ENCODE measurements around the gene RBMS1. TPM values are rescaled to one million over a fixed set of nuclear protein-coding genes. Genes with fewer than 3 reads are reported as not detected.

The RBMS1 gene
- total RNA-seq, 2 donors from 2014 or later: 108 to 110 TPM

- Mint-ChIP-seq H3K4me1 (peaks cover 42% of the 10 kb centered on the region), H3K36me3 (ENCODE audit: low read depth) (peaks cover 3% of the 10 kb centered on the region), H3K27ac (no peak overlapping the region), H3K27me3 (no peaks in the 10 kb centered on the region), H3K4me3 (peak overlapping the region; percentile 21)
- no peak for DNase-seq
- no peak for ATAC-seq
- H3K9me3 ChIP-seq (ENCODE audit: control insufficient read depth, low read length, poor library complexity, severe bottlenecking): no peaks in the 10 kb centered on the region
Observed at GRCh38 chr2:160358046-160358445, 135.6 kb downstream of the RBMS1 start.

- no peak overlapping the region for H3K27ac Mint-ChIP-seq
- H3K4me3 Mint-ChIP-seq: no peak overlapping the region
- no peaks in the 10 kb centered on the region for H3K9me3 ChIP-seq (ENCODE audit: control insufficient read depth, low read length, poor library complexity, severe bottlenecking)
- ATAC-seq (no peak), DNase-seq (no peak)
- H3K27me3 Mint-ChIP-seq: no peaks in the 10 kb centered on the region
- peaks cover 41% of the 10 kb centered on the region for H3K4me1 Mint-ChIP-seq
- peaks cover 2% of the 10 kb centered on the region for H3K36me3 Mint-ChIP-seq (ENCODE audit: low read depth)
Observed at GRCh38 chr2:160356485-160356884, 137.1 kb downstream of the RBMS1 start.

GRCh38 chr2:160355080-160355479 lies 138.5 kb downstream of the RBMS1 start:
- H3K36me3 Mint-ChIP-seq (ENCODE audit: low read depth): peaks cover 6% of the 10 kb centered on the region
- H3K9me3 ChIP-seq (ENCODE audit: control insufficient read depth, low read length, poor library complexity, severe bottlenecking): no peaks in the 10 kb centered on the region
- peak overlapping the region; percentile 59 for H3K27ac Mint-ChIP-seq
- no peak for ATAC-seq
- H3K4me3 Mint-ChIP-seq: no peak overlapping the region
- peaks cover 39% of the 10 kb centered on the region for H3K4me1 Mint-ChIP-seq
- no peaks in the 10 kb centered on the region for H3K27me3 Mint-ChIP-seq
- no peak for DNase-seq

GRCh38 chr2:160354677-160355076 lies 138.9 kb downstream of the RBMS1 start:
- H3K36me3 Mint-ChIP-seq (ENCODE audit: low read depth): peaks cover 9% of the 10 kb centered on the region
- no peaks in the 10 kb centered on the region for H3K27me3 Mint-ChIP-seq
- DNase-seq: no peak
- no peak overlapping the region for H3K4me3 Mint-ChIP-seq
- H3K27ac Mint-ChIP-seq: peak overlapping the region; percentile 14
- H3K4me1 Mint-ChIP-seq: peaks cover 43% of the 10 kb centered on the region
- H3K9me3 ChIP-seq (ENCODE audit: control insufficient read depth, low read length, poor library complexity, severe bottlenecking): no peaks in the 10 kb centered on the region
- ATAC-seq: no peak

GRCh38 chr2:160353813-160354212 lies 139.8 kb downstream of the RBMS1 start:
- no peak for DNase-seq
- H3K27me3 Mint-ChIP-seq: no peaks in the 10 kb centered on the region
- no peak for ATAC-seq
- peak overlapping the region; percentile 14 for H3K27ac Mint-ChIP-seq
- H3K9me3 ChIP-seq (ENCODE audit: control insufficient read depth, low read length, poor library complexity, severe bottlenecking): no peaks in the 10 kb centered on the region
- no peak overlapping the region for H3K4me3 Mint-ChIP-seq
- peaks cover 49% of the 10 kb centered on the region for H3K4me1 Mint-ChIP-seq
- peaks cover 12% of the 10 kb centered on the region for H3K36me3 Mint-ChIP-seq (ENCODE audit: low read depth)

GRCh38 chr2:160353166-160353565 lies 140.4 kb downstream of the RBMS1 start:
- Mint-ChIP-seq H3K36me3 (ENCODE audit: low read depth) (peaks cover 12% of the 10 kb centered on the region), H3K4me3 (peak overlapping the region; percentile 31), H3K27ac (no peak overlapping the region), H3K4me1 (peaks cover 53% of the 10 kb centered on the region), H3K27me3 (no peaks in the 10 kb centered on the region)
- ATAC-seq (peak; percentile 73), DNase-seq (no peak)
- no peaks in the 10 kb centered on the region for H3K9me3 ChIP-seq (ENCODE audit: control insufficient read depth, low read length, poor library complexity, severe bottlenecking)

GRCh38 chr2:160352500-160352899 lies 141.1 kb downstream of the RBMS1 start:
- no peak overlapping the region for H3K4me3 Mint-ChIP-seq
- no peak overlapping the region for H3K27ac Mint-ChIP-seq
- H3K36me3 Mint-ChIP-seq (ENCODE audit: low read depth): peaks cover 10% of the 10 kb centered on the region
- no peaks in the 10 kb centered on the region for H3K27me3 Mint-ChIP-seq
- H3K4me1 Mint-ChIP-seq: peaks cover 54% of the 10 kb centered on the region
- no peaks in the 10 kb centered on the region for H3K9me3 ChIP-seq (ENCODE audit: control insufficient read depth, low read length, poor library complexity, severe bottlenecking)
- DNase-seq (no peak), ATAC-seq (no peak)

- DNase-seq (no peak), ATAC-seq (no peak)
- H3K4me3 Mint-ChIP-seq: no peak overlapping the region
- H3K36me3 Mint-ChIP-seq (ENCODE audit: low read depth): peaks cover 10% of the 10 kb centered on the region
- H3K27ac Mint-ChIP-seq: peak overlapping the region; percentile 63
- H3K9me3 ChIP-seq (ENCODE audit: control insufficient read depth, low read length, poor library complexity, severe bottlenecking): no peaks in the 10 kb centered on the region
- H3K4me1 Mint-ChIP-seq: peaks cover 56% of the 10 kb centered on the region
- no peaks in the 10 kb centered on the region for H3K27me3 Mint-ChIP-seq
Observed at GRCh38 chr2:160351956-160352355, 141.7 kb downstream of the RBMS1 start.

- Mint-ChIP-seq H3K36me3 (ENCODE audit: low read depth) (peaks cover 10% of the 10 kb centered on the region), H3K27ac (peak overlapping the region; percentile 73), H3K27me3 (no peaks in the 10 kb centered on the region), H3K4me3 (no peak overlapping the region), H3K4me1 (peaks cover 58% of the 10 kb centered on the region)
- DNase-seq (no peak), ATAC-seq (no peak)
- no peaks in the 10 kb centered on the region for H3K9me3 ChIP-seq (ENCODE audit: control insufficient read depth, low read length, poor library complexity, severe bottlenecking)
Observed at GRCh38 chr2:160349306-160349705, 144.3 kb downstream of the RBMS1 start.

- Mint-ChIP-seq H3K27me3 (no peaks in the 10 kb centered on the region), H3K4me1 (peaks cover 56% of the 10 kb centered on the region), H3K36me3 (ENCODE audit: low read depth) (peaks cover 10% of the 10 kb centered on the region), H3K4me3 (no peak overlapping the region), H3K27ac (peak overlapping the region; percentile 73)
- ATAC-seq: no peak
- DNase-seq: no peak
- H3K9me3 ChIP-seq (ENCODE audit: control insufficient read depth, low read length, poor library complexity, severe bottlenecking): no peaks in the 10 kb centered on the region
Observed at GRCh38 chr2:160347269-160347863, 146.2 kb downstream of the RBMS1 start.

- Mint-ChIP-seq H3K27me3 (no peaks in the 10 kb centered on the region), H3K27ac (peak overlapping the region; percentile 68), H3K36me3 (ENCODE audit: low read depth) (peaks cover 7% of the 10 kb centered on the region), H3K4me1 (peaks cover 57% of the 10 kb centered on the region), H3K4me3 (peak overlapping the region; percentile 5)
- no peaks in the 10 kb centered on the region for H3K9me3 ChIP-seq (ENCODE audit: control insufficient read depth, low read length, poor library complexity, severe bottlenecking)
- ATAC-seq (peak; percentile 40), DNase-seq (no peak)
Observed at GRCh38 chr2:160345071-160345764, 148.4 kb downstream of the RBMS1 start.

- no peak for ATAC-seq
- no peaks in the 10 kb centered on the region for H3K36me3 Mint-ChIP-seq (ENCODE audit: low read depth)
- H3K4me1 Mint-ChIP-seq: peaks cover 57% of the 10 kb centered on the region
- DNase-seq: no peak
- no peaks in the 10 kb centered on the region for H3K27me3 Mint-ChIP-seq
- H3K9me3 ChIP-seq (ENCODE audit: control insufficient read depth, low read length, poor library complexity, severe bottlenecking): no peaks in the 10 kb centered on the region
- peak overlapping the region; percentile 16 for H3K27ac Mint-ChIP-seq
- H3K4me3 Mint-ChIP-seq: no peak overlapping the region
Observed at GRCh38 chr2:160343404-160343803, 150.2 kb downstream of the RBMS1 start.

GRCh38 chr2:160339726-160340125 lies 153.9 kb downstream of the RBMS1 start:
- Mint-ChIP-seq H3K4me3 (no peak overlapping the region), H3K27ac (peak overlapping the region; percentile 77), H3K27me3 (no peaks in the 10 kb centered on the region), H3K4me1 (peaks cover 57% of the 10 kb centered on the region), H3K36me3 (ENCODE audit: low read depth) (no peaks in the 10 kb centered on the region)
- no peaks in the 10 kb centered on the region for H3K9me3 ChIP-seq (ENCODE audit: control insufficient read depth, low read length, poor library complexity, severe bottlenecking)
- DNase-seq (no peak), ATAC-seq (no peak)

Data from T-helper 17 cell (primary cell).